WTC11 (cell line): ENCODE data around the gene ITCH. TPM values are rescaled to one million over a fixed set of nuclear protein-coding genes. Genes with fewer than 3 reads are reported as not detected.

Source experiments
- ATAC-seq: fragments of 200-7000 bp; cut with Tn5 transposase; 2 replicates; pipeline ENCODE4 v1.10.0; 2021; ENCODE audit warnings: mild to moderate bottlenecking, moderate library complexity
- CTCF ChIA-PET: fragments of 300-600 bp; sonication (Branson Sonifier 250); formaldehyde crosslinking; loops from one replicate; lab custom pipeline; 2021; ENCODE audit warnings: antibody characterized with exemption; lab: Charles Lee
- POLR2A ChIA-PET: fragments of 350-600 bp; sonication (Branson Sonifier 250); formaldehyde crosslinking; loops from one replicate; lab custom pipeline; 2021; ENCODE audit warnings: antibody characterized with exemption; lab: Charles Lee
- DNase-seq: peaks from one replicate; pipeline ENCODE4 v3.0.0; 2021; ENCODE audit warnings: low spot score
- H3K27ac Mint-ChIP-seq: 2 replicates; pipeline ENCODE4 v1.8.0; 2021; ENCODE audit warnings: mixed read lengths
- H3K27me3 Mint-ChIP-seq: 2 replicates; pipeline ENCODE4 v1.8.0; 2021; ENCODE audit warnings: low read depth, mild to moderate bottlenecking, moderate library complexity, mixed read lengths
- H3K36me3 Mint-ChIP-seq: 2 replicates; pipeline ENCODE4 v1.8.0; 2021; ENCODE audit warnings: mixed read lengths
- H3K4me1 Mint-ChIP-seq: 2 replicates; pipeline ENCODE4 v1.8.0; 2022; ENCODE audit warnings: mixed read lengths
- H3K4me3 Mint-ChIP-seq: 2 replicates; pipeline ENCODE4 v1.8.0; 2021; ENCODE audit warnings: mild to moderate bottlenecking, moderate library complexity, mixed read lengths
- H3K9me3 Mint-ChIP-seq: 2 replicates; pipeline ENCODE4 v1.8.0; 2021; ENCODE audit warnings: mixed read lengths
- CREM ChIP-seq: sonication (generic); formaldehyde crosslinking; IDR thresholded peaks from 2 replicates; pipeline ENCODE4 v1.8.1; 2022; ENCODE audit warnings: mild to moderate bottlenecking, missing genetic modification reagents, moderate library complexity
- FOXP1 ChIP-seq: sonication (generic); formaldehyde crosslinking; IDR thresholded peaks from 2 replicates; pipeline ENCODE4 v1.8.0; 2022; ENCODE audit warnings: missing genetic modification reagents, mild to moderate bottlenecking, moderate library complexity, borderline replicate concordance
- GABPB1 ChIP-seq: sonication (generic); formaldehyde crosslinking; IDR thresholded peaks from 2 replicates; pipeline ENCODE4 v1.8.1; 2023; ENCODE audit warnings: mild to moderate bottlenecking, missing genetic modification reagents
- GRHL2 ChIP-seq: fragments of 250-450 bp; sonication (Bioruptor Pico); IDR thresholded peaks from 2 replicates; pipeline ENCODE4 v1.8.0; 2022; ENCODE audit warnings: mild to moderate bottlenecking, moderate library complexity; ENCODE audit not compliant: insufficient replicate concordance, severe bottlenecking
- NFYB ChIP-seq: sonication (generic); formaldehyde crosslinking; conservative IDR thresholded peaks from 2 replicates; pipeline ENCODE4 v1.8.0; 2022; ENCODE audit warnings: low read depth, missing genetic modification reagents
- OVOL2 ChIP-seq: fragments of 250-450 bp; sonication (Bioruptor Pico); IDR thresholded peaks from 2 replicates; pipeline ENCODE4 v1.9.0; 2021; ENCODE audit warnings: mild to moderate bottlenecking, borderline replicate concordance
- RELA ChIP-seq: sonication (generic); formaldehyde crosslinking; IDR thresholded peaks from 2 replicates; pipeline ENCODE4 v1.8.1; 2022; ENCODE audit warnings: missing genetic modification reagents, mild to moderate bottlenecking, borderline replicate concordance
- SMAD4 ChIP-seq: sonication (generic); formaldehyde crosslinking; IDR thresholded peaks from 2 replicates; pipeline ENCODE4 v1.8.0; 2022; ENCODE audit warnings: mild to moderate bottlenecking, missing genetic modification reagents
- TCF7 ChIP-seq: sonication (generic); formaldehyde crosslinking; IDR thresholded peaks from 2 replicates; pipeline ENCODE4 v1.8.0; 2022; ENCODE audit warnings: mild to moderate bottlenecking, low read depth, missing genetic modification reagents, moderate library complexity
- TEAD4 ChIP-seq: sonication (generic); formaldehyde crosslinking; IDR thresholded peaks from 2 replicates; pipeline ENCODE4 v1.8.0; 2022; ENCODE audit warnings: mild to moderate bottlenecking, missing genetic modification reagents
- ZNF219 ChIP-seq: sonication (generic); formaldehyde crosslinking; IDR thresholded peaks from 2 replicates; pipeline ENCODE4 v1.8.0; 2023; ENCODE audit warnings: missing genetic modification reagents, mild to moderate bottlenecking, borderline replicate concordance
- ZNF232 ChIP-seq: sonication (generic); formaldehyde crosslinking; IDR thresholded peaks from 2 replicates; pipeline ENCODE4 v1.8.0; 2022; ENCODE audit warnings: mild to moderate bottlenecking, missing genetic modification reagents
- total RNA-seq: library from RNA; stranded (reverse); gene quantifications from 3 replicates; pipeline ENCODE4 v1.2.3, GENCODE V29; 2021
- TF ChIP-seq, protein P1 (sequence below): fragments of 250-450 bp; sonication (Bioruptor Pico); IDR thresholded peaks from 2 replicates; pipeline ENCODE4 v1.9.0; 2021; ENCODE audit warnings: mild to moderate bottlenecking
- TF ChIP-seq, protein P2 (sequence below): sonication (generic); formaldehyde crosslinking; conservative IDR thresholded peaks from 2 replicates; pipeline ENCODE4 v1.8.1; 2023; ENCODE audit warnings: mild to moderate bottlenecking, low read depth, missing genetic modification reagents, moderate library complexity
- TF ChIP-seq, protein P3 (sequence below): fragments of 200-600 bp; IDR thresholded peaks from 2 replicates; pipeline ENCODE4 v1.8.0; 2022; ENCODE audit warnings: antibody characterized with exemption
- TF ChIP-seq, protein P4 (sequence below): fragments of 250-450 bp; sonication (Bioruptor Pico); IDR thresholded peaks from 2 replicates; pipeline ENCODE4 v2.1.2; 2022; ENCODE audit warnings: mild to moderate bottlenecking, moderate library complexity
- TF ChIP-seq, protein P5 (sequence below): sonication (generic); formaldehyde crosslinking; IDR thresholded peaks from 2 replicates; pipeline ENCODE4 v1.8.1; 2023; ENCODE audit warnings: mild to moderate bottlenecking, moderate library complexity, missing genetic modification reagents
- TF ChIP-seq, protein P6 (sequence below): sonication (generic); formaldehyde crosslinking; IDR thresholded peaks from 2 replicates; pipeline ENCODE4 v1.8.1; 2022; ENCODE audit warnings: low read depth, mild to moderate bottlenecking, moderate library complexity, missing genetic modification reagents, borderline replicate concordance
- TF ChIP-seq, protein P7 (sequence below): sonication (generic); formaldehyde crosslinking; IDR thresholded peaks from 2 replicates; pipeline ENCODE4 v1.8.1; 2023; ENCODE audit warnings: mild to moderate bottlenecking, missing genetic modification reagents, borderline replicate concordance

The ITCH gene
- total RNA-seq, 1 experiment from 2014 or later, result 35.8 TPM

DNA sequence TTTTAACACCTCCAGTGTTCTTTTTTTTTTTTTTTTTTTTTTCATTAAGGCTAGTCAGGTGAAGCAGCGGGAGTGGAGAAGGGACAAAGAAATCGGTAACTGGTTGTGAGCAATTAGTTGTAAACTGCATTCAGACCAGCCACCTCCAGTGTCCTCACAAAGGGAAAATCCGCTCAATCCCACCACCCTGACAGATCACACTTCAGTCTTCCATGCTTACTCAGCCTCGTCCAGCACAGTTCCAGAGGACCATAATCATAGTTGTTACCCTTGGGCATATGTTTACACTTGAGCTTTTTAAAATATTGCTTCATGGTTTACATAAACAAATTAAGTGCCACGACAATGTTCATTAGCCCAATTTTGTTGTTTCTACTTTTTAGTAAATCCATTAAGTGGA, 163.4 kb downstream of the ITCH start (continued):
- no peak for TF ChIP-seq SMAD4

DNA sequence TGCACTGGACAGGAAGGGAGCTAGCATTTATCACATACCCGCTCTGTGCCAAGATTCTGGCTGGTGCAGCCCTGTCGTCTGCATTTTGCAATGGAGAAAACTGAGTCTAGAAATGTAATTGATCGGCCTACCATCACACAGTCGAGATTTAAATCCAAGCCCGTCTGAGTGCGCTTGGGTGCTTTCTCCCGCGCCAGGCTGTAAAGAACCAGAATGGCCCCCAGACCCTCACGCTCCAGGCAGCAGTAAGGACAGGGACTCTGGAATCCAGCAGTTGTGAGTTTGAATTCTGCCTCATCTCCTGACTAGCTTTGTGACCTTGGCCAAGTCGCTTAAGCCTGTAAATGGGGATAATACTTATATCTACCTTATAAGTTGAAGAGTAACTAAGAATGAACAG, 163.9 kb downstream of the ITCH start:
- Mint-ChIP-seq H3K27me3 (no peaks in the 10 kb centered on the region), H3K9me3 (no peaks in the 10 kb centered on the region)
- DNase-seq, result no peak
- no peak for TF ChIP-seq RELA (CRISPR knock-in tag)
- TF ChIP-seq TEAD4, result no peak
- TF ChIP-seq, protein P1, sequence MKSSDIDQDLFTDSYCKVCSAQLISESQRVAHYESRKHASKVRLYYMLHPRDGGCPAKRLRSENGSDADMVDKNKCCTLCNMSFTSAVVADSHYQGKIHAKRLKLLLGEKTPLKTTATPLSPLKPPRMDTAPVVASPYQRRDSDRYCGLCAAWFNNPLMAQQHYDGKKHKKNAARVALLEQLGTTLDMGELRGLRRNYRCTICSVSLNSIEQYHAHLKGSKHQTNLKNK (CRISPR knock-in tag), result no peak
- TF ChIP-seq, protein P2, sequence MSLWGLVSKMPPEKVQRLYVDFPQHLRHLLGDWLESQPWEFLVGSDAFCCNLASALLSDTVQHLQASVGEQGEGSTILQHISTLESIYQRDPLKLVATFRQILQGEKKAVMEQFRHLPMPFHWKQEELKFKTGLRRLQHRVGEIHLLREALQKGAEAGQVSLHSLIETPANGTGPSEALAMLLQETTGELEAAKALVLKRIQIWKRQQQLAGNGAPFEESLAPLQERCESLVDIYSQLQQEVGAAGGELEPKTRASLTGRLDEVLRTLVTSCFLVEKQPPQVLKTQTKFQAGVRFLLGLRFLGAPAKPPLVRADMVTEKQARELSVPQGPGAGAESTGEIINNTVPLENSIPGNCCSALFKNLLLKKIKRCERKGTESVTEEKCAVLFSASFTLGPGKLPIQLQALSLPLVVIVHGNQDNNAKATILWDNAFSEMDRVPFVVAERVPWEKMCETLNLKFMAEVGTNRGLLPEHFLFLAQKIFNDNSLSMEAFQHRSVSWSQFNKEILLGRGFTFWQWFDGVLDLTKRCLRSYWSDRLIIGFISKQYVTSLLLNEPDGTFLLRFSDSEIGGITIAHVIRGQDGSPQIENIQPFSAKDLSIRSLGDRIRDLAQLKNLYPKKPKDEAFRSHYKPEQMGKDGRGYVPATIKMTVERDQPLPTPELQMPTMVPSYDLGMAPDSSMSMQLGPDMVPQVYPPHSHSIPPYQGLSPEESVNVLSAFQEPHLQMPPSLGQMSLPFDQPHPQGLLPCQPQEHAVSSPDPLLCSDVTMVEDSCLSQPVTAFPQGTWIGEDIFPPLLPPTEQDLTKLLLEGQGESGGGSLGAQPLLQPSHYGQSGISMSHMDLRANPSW (CRISPR knock-in tag), result no peak
- TF ChIP-seq, protein P3, sequence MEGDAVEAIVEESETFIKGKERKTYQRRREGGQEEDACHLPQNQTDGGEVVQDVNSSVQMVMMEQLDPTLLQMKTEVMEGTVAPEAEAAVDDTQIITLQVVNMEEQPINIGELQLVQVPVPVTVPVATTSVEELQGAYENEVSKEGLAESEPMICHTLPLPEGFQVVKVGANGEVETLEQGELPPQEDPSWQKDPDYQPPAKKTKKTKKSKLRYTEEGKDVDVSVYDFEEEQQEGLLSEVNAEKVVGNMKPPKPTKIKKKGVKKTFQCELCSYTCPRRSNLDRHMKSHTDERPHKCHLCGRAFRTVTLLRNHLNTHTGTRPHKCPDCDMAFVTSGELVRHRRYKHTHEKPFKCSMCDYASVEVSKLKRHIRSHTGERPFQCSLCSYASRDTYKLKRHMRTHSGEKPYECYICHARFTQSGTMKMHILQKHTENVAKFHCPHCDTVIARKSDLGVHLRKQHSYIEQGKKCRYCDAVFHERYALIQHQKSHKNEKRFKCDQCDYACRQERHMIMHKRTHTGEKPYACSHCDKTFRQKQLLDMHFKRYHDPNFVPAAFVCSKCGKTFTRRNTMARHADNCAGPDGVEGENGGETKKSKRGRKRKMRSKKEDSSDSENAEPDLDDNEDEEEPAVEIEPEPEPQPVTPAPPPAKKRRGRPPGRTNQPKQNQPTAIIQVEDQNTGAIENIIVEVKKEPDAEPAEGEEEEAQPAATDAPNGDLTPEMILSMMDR, result no peak
- no peak for TF ChIP-seq NFYB (CRISPR knock-in tag)
- TF ChIP-seq SMAD4, result no peak
- TF ChIP-seq, protein P4, sequence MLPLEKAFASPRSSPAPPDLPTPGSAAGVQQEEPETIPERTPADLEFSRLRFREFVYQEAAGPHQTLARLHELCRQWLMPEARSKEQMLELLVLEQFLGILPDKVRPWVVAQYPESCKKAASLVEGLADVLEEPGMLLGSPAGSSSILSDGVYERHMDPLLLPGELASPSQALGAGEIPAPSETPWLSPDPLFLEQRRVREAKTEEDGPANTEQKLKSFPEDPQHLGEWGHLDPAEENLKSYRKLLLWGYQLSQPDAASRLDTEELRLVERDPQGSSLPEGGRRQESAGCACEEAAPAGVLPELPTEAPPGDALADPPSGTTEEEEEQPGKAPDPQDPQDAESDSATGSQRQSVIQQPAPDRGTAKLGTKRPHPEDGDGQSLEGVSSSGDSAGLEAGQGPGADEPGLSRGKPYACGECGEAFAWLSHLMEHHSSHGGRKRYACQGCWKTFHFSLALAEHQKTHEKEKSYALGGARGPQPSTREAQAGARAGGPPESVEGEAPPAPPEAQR, result no peak
- TF ChIP-seq OVOL2 (CRISPR knock-in tag), result no peak
- no peak for TF ChIP-seq GRHL2 (CRISPR knock-in tag)
- TF ChIP-seq, protein P5, sequence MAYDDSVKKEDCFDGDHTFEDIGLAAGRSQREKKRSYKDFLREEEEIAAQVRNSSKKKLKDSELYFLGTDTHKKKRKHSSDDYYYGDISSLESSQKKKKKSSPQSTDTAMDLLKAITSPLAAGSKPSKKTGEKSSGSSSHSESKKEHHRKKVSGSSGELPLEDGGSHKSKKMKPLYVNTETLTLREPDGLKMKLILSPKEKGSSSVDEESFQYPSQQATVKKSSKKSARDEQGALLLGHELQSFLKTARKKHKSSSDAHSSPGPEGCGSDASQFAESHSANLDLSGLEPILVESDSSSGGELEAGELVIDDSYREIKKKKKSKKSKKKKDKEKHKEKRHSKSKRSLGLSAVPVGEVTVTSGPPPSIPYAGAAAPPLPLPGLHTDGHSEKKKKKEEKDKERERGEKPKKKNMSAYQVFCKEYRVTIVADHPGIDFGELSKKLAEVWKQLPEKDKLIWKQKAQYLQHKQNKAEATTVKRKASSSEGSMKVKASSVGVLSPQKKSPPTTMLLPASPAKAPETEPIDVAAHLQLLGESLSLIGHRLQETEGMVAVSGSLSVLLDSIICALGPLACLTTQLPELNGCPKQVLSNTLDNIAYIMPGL (CRISPR knock-in tag), result no peak
- TF ChIP-seq, all 79 proteins: peak for 0
- ChIA-PET CTCF (interaction anchor here (0.8 to 2.3 kb wide), 2 partner anchors 187 to 336 kb away, joined by 5 to 6 read pairs; no protein-coding TSS in a partner anchor), POLR2A (no interaction called here)
- ATAC-seq, result no peak
- Mint-ChIP-seq H3K36me3 (peaks cover 32% of the 10 kb centered on the region), H3K4me3 (no peak overlapping the region), H3K4me1 (peaks cover 8% of the 10 kb centered on the region), H3K27ac (no peak overlapping the region; the same call in 1 of the 2 replicates)

DNA sequence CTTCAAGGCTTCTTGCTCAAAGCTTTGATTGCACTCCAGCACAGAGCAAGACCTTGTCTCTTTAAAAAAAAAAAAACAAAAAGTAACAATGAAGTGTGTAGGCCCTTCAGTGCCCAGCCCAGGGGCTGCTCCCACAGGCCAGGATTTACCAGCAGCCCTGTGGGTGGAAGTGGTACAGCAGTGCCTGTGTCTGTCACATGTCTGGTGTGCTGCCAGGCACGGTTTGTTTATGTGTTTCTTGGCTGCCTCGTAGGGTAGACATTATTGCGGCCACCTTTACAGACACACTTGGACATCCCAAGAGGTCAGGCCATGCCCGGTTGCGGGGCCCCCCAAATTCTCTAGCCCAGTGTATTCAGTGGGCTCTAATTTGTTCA, 165.8 kb downstream of the ITCH start:
- ChIA-PET CTCF (no interaction called here), POLR2A (interaction anchor here (0.6 kb wide), 1 partner anchor 201 kb away, joined by 3 read pairs; no protein-coding TSS in a partner anchor)
- peaks cover 32% of the 10 kb centered on the region for H3K36me3 Mint-ChIP-seq
- no peak for TF ChIP-seq TCF7
- TF ChIP-seq, protein P6, sequence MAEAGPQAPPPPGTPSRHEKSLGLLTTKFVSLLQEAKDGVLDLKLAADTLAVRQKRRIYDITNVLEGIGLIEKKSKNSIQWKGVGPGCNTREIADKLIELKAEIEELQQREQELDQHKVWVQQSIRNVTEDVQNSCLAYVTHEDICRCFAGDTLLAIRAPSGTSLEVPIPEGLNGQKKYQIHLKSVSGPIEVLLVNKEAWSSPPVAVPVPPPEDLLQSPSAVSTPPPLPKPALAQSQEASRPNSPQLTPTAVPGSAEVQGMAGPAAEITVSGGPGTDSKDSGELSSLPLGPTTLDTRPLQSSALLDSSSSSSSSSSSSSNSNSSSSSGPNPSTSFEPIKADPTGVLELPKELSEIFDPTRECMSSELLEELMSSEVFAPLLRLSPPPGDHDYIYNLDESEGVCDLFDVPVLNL (CRISPR knock-in tag), result no peak
- no peak for TF ChIP-seq ZNF219 (CRISPR knock-in tag)
- TF ChIP-seq, protein P7, sequence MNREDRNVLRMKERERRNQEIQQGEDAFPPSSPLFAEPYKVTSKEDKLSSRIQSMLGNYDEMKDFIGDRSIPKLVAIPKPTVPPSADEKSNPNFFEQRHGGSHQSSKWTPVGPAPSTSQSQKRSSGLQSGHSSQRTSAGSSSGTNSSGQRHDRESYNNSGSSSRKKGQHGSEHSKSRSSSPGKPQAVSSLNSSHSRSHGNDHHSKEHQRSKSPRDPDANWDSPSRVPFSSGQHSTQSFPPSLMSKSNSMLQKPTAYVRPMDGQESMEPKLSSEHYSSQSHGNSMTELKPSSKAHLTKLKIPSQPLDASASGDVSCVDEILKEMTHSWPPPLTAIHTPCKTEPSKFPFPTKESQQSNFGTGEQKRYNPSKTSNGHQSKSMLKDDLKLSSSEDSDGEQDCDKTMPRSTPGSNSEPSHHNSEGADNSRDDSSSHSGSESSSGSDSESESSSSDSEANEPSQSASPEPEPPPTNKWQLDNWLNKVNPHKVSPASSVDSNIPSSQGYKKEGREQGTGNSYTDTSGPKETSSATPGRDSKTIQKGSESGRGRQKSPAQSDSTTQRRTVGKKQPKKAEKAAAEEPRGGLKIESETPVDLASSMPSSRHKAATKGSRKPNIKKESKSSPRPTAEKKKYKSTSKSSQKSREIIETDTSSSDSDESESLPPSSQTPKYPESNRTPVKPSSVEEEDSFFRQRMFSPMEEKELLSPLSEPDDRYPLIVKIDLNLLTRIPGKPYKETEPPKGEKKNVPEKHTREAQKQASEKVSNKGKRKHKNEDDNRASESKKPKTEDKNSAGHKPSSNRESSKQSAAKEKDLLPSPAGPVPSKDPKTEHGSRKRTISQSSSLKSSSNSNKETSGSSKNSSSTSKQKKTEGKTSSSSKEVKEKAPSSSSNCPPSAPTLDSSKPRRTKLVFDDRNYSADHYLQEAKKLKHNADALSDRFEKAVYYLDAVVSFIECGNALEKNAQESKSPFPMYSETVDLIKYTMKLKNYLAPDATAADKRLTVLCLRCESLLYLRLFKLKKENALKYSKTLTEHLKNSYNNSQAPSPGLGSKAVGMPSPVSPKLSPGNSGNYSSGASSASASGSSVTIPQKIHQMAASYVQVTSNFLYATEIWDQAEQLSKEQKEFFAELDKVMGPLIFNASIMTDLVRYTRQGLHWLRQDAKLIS (CRISPR knock-in tag), result no peak
- no peak for TF ChIP-seq GABPB1 (CRISPR knock-in tag)
- no peak for TF ChIP-seq CREM
- TF ChIP-seq ZNF232, result no peak
- TF ChIP-seq FOXP1 (CRISPR knock-in tag), result no peak
- H3K4me3 Mint-ChIP-seq, result no peak overlapping the region
- no peaks in the 10 kb centered on the region for H3K27me3 Mint-ChIP-seq
- no peak overlapping the region for H3K27ac Mint-ChIP-seq
- no peaks in the 10 kb centered on the region for H3K9me3 Mint-ChIP-seq
- no peak for ATAC-seq
- no peaks in the 10 kb centered on the region for H3K4me1 Mint-ChIP-seq
- DNase-seq, result no peak
